DND-41 (cell line): ENCODE results near the gene DCAF8.

Experiments used
- ATAC-seq: fragments of 200-7000 bp; cut with Tn5 transposase; 3 replicates; pipeline ENCODE4 v1.9.1; 2021; ENCODE audit warnings: low read depth; ENCODE audit not compliant: insufficient read depth
- DNase-seq: peaks from one replicate; pipeline ENCODE4 v3.0.0-alpha.2; 2020
- H2AFZ ChIP-seq: 2 replicates; pipeline ENCODE4 v1.6.0; 2012; ENCODE audit warnings: low read depth, low read length
- H3K27ac ChIP-seq: 2 replicates; pipeline ENCODE4 v1.5.1; 2012; ENCODE audit warnings: low read length, inconsistent platforms
- H3K27me3 ChIP-seq: fragments of 200-600 bp; sonication (generic); 2 replicates; pipeline ENCODE4 v1.6.0; 2012; ENCODE audit warnings: low read length, mild to moderate bottlenecking, inconsistent platforms; ENCODE audit not compliant: insufficient read depth, poor library complexity
- H3K36me3 ChIP-seq: 2 replicates; pipeline ENCODE4 v1.5.1; 2012; ENCODE audit warnings: low read length, inconsistent platforms; ENCODE audit not compliant: insufficient read depth
- H3K4me1 ChIP-seq: 2 replicates; pipeline ENCODE4 v1.5.1; 2012; ENCODE audit warnings: mild to moderate bottlenecking, low read length; ENCODE audit not compliant: insufficient read depth
- H3K4me2 ChIP-seq: 2 replicates; pipeline ENCODE4 v1.6.0; 2012; ENCODE audit warnings: mild to moderate bottlenecking, moderate library complexity, low read length, inconsistent platforms; ENCODE audit not compliant: insufficient read depth
- H3K4me3 ChIP-seq, 2 experiments: fragments of 200-600 bp in 1 of 2; shearing (Covaris generic) in 1 of 2; 2 replicates each; pipeline ENCODE4 v1.5.1; 2012 to 2016; ENCODE audit warnings: inconsistent platforms in 2 of 2, low read length in 2 of 2, mild to moderate bottlenecking in 2 of 2, low read depth in 1 of 2, moderate library complexity in 1 of 2
- H3K79me2 ChIP-seq: 2 replicates; pipeline ENCODE4 v1.6.0; 2012; ENCODE audit warnings: low read length, inconsistent platforms; ENCODE audit not compliant: insufficient read depth
- H3K9ac ChIP-seq: 2 replicates; pipeline ENCODE4 v1.6.0; 2012; ENCODE audit warnings: low read depth, mild to moderate bottlenecking, inconsistent platforms, low read length, moderate library complexity
- H3K9me3 ChIP-seq: 2 replicates; pipeline ENCODE4 v1.5.1; 2012; ENCODE audit warnings: low read length, moderate library complexity, mild to moderate bottlenecking, inconsistent platforms; ENCODE audit not compliant: insufficient read depth, severe bottlenecking
- H4K20me1 ChIP-seq: 2 replicates; pipeline ENCODE4 v1.6.0; 2012; ENCODE audit warnings: low read length; ENCODE audit not compliant: insufficient read depth
- EZH2 ChIP-seq: IDR thresholded peaks from 3 replicates; pipeline ENCODE4 v1.6.1; 2012; ENCODE audit warnings: borderline replicate concordance, low read depth, mild to moderate bottlenecking, moderate library complexity, low read length, inconsistent platforms; ENCODE audit not compliant: severe bottlenecking
- TF ChIP-seq, protein P1 (sequence below): IDR thresholded peaks from 2 replicates; pipeline ENCODE4 v1.5.1; 2012; ENCODE audit warnings: borderline replicate concordance, low read length, moderate library complexity, mild to moderate bottlenecking; ENCODE audit not compliant: poor library complexity, severe bottlenecking; ENCODE audit errors: extremely low read depth

The DCAF8 gene

GRCh38 chr1:160219062-160219929 lies 43.1 kb downstream of the DCAF8 start:
- H3K9me3 ChIP-seq: no peaks in the 10 kb centered on the region
- H3K79me2 ChIP-seq: no peaks in the 10 kb centered on the region
- no peaks in the 10 kb centered on the region for H3K27me3 ChIP-seq
- DNase-seq (no peak), ATAC-seq (no peak)
- peaks cover 100% of the 10 kb centered on the region for H3K36me3 ChIP-seq
- no peak for TF ChIP-seq EZH2
- TF ChIP-seq, protein P1, sequence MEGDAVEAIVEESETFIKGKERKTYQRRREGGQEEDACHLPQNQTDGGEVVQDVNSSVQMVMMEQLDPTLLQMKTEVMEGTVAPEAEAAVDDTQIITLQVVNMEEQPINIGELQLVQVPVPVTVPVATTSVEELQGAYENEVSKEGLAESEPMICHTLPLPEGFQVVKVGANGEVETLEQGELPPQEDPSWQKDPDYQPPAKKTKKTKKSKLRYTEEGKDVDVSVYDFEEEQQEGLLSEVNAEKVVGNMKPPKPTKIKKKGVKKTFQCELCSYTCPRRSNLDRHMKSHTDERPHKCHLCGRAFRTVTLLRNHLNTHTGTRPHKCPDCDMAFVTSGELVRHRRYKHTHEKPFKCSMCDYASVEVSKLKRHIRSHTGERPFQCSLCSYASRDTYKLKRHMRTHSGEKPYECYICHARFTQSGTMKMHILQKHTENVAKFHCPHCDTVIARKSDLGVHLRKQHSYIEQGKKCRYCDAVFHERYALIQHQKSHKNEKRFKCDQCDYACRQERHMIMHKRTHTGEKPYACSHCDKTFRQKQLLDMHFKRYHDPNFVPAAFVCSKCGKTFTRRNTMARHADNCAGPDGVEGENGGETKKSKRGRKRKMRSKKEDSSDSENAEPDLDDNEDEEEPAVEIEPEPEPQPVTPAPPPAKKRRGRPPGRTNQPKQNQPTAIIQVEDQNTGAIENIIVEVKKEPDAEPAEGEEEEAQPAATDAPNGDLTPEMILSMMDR: peak; percentile 24
- H3K27ac ChIP-seq: no peak overlapping the region
- no peak overlapping the region for H2AFZ ChIP-seq
- no peak overlapping the region for H3K9ac ChIP-seq
- H4K20me1 ChIP-seq: no peaks in the 10 kb centered on the region
- H3K4me1 ChIP-seq: no peaks in the 10 kb centered on the region
- no peak overlapping the region for H3K4me3 ChIP-seq
- no peak overlapping the region for H3K4me2 ChIP-seq

- no peak for ATAC-seq
- TF ChIP-seq, protein P1: no peak
- no peak for TF ChIP-seq EZH2
- H3K27ac ChIP-seq: no peak overlapping the region
These were observed 44.8 kb downstream of the DCAF8 start for GRCh38 chr1:160217481-160218051.

DNA sequence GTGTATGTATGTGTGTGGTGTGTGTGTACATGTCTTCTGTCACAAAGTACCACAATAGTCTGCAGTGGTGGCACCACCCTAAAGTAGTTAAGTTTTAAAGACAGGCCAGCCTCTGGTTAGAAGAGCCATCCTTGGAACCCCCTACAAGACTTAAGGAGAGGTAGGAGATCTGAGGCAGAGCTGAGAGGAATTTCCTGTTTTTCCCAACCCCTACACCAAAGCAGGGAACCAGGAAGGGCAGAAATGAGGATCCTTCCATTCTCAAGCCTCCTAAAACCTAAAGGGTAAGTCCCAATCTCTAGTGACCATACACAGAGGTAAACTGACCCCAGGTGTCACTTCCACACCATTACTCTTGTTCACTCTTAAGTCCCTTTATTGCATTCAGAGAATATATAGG lies 46.0 kb downstream of the DCAF8 start:
- ATAC-seq (no peak), DNase-seq (no peak)
- no peaks in the 10 kb centered on the region for H3K4me1 ChIP-seq
- H4K20me1 ChIP-seq: peaks cover 2% of the 10 kb centered on the region; the same call in 1 of the 2 replicates
- H3K4me3 ChIP-seq: no peak overlapping the region
- TF ChIP-seq EZH2: no peak
- H3K79me2 ChIP-seq: no peaks in the 10 kb centered on the region
- no peaks in the 10 kb centered on the region for H3K9me3 ChIP-seq
- no peak overlapping the region for H3K9ac ChIP-seq
- no peak overlapping the region for H2AFZ ChIP-seq
- no peak overlapping the region for H3K4me2 ChIP-seq
- H3K27ac ChIP-seq: no peak overlapping the region
- no peaks in the 10 kb centered on the region for H3K27me3 ChIP-seq
- H3K36me3 ChIP-seq: peaks cover 96% of the 10 kb centered on the region

More at GRCh38 chr1:160217481-160218051, 44.8 kb downstream of the DCAF8 start:
- Histone ChIP-seq H3K9me3 (no peaks in the 10 kb centered on the region), H4K20me1 (no peaks in the 10 kb centered on the region), H3K4me3 (no peak overlapping the region), H3K27me3 (no peaks in the 10 kb centered on the region), H3K36me3 (peaks cover 98% of the 10 kb centered on the region), H3K4me1 (no peaks in the 10 kb centered on the region), H3K4me2 (no peak overlapping the region), H3K79me2 (no peaks in the 10 kb centered on the region), H2AFZ (no peak overlapping the region), H3K9ac (no peak overlapping the region)
- DNase-seq: no peak

- no peaks in the 10 kb centered on the region for H3K9me3 ChIP-seq
- H3K9ac ChIP-seq: no peak overlapping the region
- no peak overlapping the region for H3K4me3 ChIP-seq
- H4K20me1 ChIP-seq: peaks cover 16% of the 10 kb centered on the region; the same call in 1 of the 2 replicates
- no peak overlapping the region for H3K4me2 ChIP-seq
- H3K36me3 ChIP-seq: peaks cover 92% of the 10 kb centered on the region
- TF ChIP-seq, protein P1: no peak
- TF ChIP-seq EZH2: no peak
- no peak overlapping the region for H3K27ac ChIP-seq
- H2AFZ ChIP-seq: no peak overlapping the region
- H3K27me3 ChIP-seq: no peaks in the 10 kb centered on the region
- H3K79me2 ChIP-seq: 0 out of 2 replicates have a peak, but pooled peaks cover 7% of the 10 kb centered on the region
- no peaks in the 10 kb centered on the region for H3K4me1 ChIP-seq
- ATAC-seq (no peak), DNase-seq (no peak)
These were observed 47.7 kb downstream of the DCAF8 start for GRCh38 chr1:160214481-160215140.
